ENCODE measurements around the gene JMY.

DNA sequence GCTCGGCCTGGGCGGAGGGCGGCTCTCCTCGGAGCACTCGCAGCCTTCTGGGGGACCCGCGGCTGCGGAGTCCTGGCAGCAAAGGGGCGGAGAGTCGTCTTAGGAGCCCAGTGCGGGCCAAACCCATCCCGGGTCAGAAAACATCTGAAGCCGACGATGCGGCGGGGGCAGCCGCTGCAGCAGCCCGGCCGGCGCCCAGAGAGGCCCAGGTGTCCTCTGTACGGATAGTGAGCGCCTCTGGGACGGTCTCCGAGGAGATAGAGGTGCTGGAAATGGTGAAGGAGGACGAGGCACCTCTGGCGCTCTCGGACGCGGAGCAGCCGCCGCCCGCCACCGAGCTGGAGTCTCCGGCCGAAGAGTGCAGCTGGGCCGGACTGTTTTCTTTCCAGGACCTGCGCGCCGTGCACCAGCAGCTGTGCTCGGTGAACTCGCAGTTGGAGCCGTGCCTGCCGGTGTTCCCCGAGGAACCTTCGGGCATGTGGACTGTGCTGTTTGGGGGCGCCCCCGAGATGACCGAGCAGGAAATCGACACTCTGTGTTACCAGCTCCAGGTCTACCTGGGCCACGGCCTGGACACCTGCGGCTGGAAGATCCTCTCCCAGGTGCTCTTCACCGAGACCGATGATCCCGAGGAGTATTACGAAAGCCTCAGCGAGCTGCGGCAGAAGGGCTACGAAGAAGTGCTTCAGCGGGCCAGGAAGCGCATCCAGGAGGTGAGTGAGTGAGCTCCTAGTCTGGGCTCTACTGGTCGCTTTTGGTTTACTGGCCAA lies 1.2 kb downstream of the JMY start:
- TF ChIP-seq, protein P1, sequence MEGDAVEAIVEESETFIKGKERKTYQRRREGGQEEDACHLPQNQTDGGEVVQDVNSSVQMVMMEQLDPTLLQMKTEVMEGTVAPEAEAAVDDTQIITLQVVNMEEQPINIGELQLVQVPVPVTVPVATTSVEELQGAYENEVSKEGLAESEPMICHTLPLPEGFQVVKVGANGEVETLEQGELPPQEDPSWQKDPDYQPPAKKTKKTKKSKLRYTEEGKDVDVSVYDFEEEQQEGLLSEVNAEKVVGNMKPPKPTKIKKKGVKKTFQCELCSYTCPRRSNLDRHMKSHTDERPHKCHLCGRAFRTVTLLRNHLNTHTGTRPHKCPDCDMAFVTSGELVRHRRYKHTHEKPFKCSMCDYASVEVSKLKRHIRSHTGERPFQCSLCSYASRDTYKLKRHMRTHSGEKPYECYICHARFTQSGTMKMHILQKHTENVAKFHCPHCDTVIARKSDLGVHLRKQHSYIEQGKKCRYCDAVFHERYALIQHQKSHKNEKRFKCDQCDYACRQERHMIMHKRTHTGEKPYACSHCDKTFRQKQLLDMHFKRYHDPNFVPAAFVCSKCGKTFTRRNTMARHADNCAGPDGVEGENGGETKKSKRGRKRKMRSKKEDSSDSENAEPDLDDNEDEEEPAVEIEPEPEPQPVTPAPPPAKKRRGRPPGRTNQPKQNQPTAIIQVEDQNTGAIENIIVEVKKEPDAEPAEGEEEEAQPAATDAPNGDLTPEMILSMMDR (IDR thresholded peaks at IDR 0.05) = no peak
- TF ChIP-seq POLR2A (IDR thresholded peaks at IDR 0.05) = no peak
- no peak for TF ChIP-seq EP300 (IDR thresholded peaks at IDR 0.05)

Data from ovary (tissue), 3 donors.